GM12878 (cell line): Measurements from ENCODE around the gene DPP6. TPM values are rescaled to one million over a fixed set of nuclear protein-coding genes. Genes with fewer than 3 reads are reported as not detected.

Source experiments
- ATAC-seq: fragments of 200-7000 bp; cut with Tn5 transposase; 3 replicates; pipeline ENCODE4 v1.9.1; 2020; ENCODE audit warnings: mild to moderate bottlenecking, moderate library complexity
- BruUV-seq: library from RNA; stranded (reverse); fragments of 400-500 nt; replicated peaks from 2 replicates; lab custom pipeline; 2021; lab: Mats Ljungman, UMichigan
- CTCF ChIA-PET: fragments of 300-600 bp; sonication (Branson Sonifier 250); formaldehyde crosslinking; extraction: SDS; loops from one replicate; lab custom pipeline; 2021; ENCODE audit warnings: inconsistent platforms; lab: Yijun Ruan, JAX
- POLR2A ChIA-PET: fragments of 350-600 bp; formaldehyde crosslinking; extraction: SDS; loops from one replicate; lab custom pipeline; 2021; ENCODE audit warnings: inconsistent platforms; lab: Charles Lee
- RAD21 ChIA-PET: fragments of 300-600 bp; sonication (Branson Sonifier 250); formaldehyde crosslinking; loops from one replicate; lab custom pipeline; 2023; ENCODE audit warnings: antibody characterized with exemption; ENCODE audit not compliant: unreplicated experiment; lab: Charles Lee
- SMC1A ChIA-PET: fragments of 300-600 bp; sonication (Branson Sonifier 250); formaldehyde crosslinking; loops from one replicate; lab custom pipeline; 2023; ENCODE audit not compliant: unreplicated experiment, uncharacterized antibody; lab: Charles Lee
- DNase-seq: peaks from one replicate; pipeline ENCODE4 v3.0.0-alpha.2; 2011; ENCODE audit warnings: low read depth, low spot score
- FAIRE-seq: peaks from 3 replicates; lab custom pipeline; 2011; peaks lifted over from hg19 to GRCh38; lab: Jason Lieb, UNC
- H2AFZ ChIP-seq: 2 replicates; pipeline ENCODE4 v1.6.0; 2011; ENCODE audit warnings: low read depth, low read length, control low read depth; ENCODE audit not compliant: control insufficient read depth
- H3K27ac ChIP-seq: 2 replicates; pipeline ENCODE4 v1.5.1; 2011; ENCODE audit warnings: control low read depth; ENCODE audit not compliant: control insufficient read depth, insufficient read depth
- H3K27me3 ChIP-seq, 2 experiments: replicated peaks in 1 of 2; 2 replicates each; pipeline versions ENCODE4 v1.6.0 to v1.6.1; 2011; ENCODE audit warnings: low read length in 1 of 2; ENCODE audit not compliant: control insufficient read depth in 2 of 2, insufficient read depth in 2 of 2
- H3K36me3 ChIP-seq, 2 experiments: 2 replicates each; pipeline ENCODE4 v1.5.1; 2011; ENCODE audit warnings: low read length in 1 of 2; ENCODE audit not compliant: control insufficient read depth in 2 of 2, insufficient read depth in 2 of 2
- H3K4me1 ChIP-seq: 2 replicates; pipeline ENCODE4 v1.6.1; 2011; ENCODE audit warnings: mild to moderate bottlenecking, low read length, moderate library complexity, mixed read lengths; ENCODE audit not compliant: control insufficient read depth, insufficient read depth
- H3K4me2 ChIP-seq: 2 replicates; pipeline ENCODE4 v1.6.0; 2011; ENCODE audit warnings: control low read depth; ENCODE audit not compliant: control insufficient read depth, insufficient read depth
- H3K4me3 ChIP-seq: fragments of 200-600 bp; sonication (generic); 2 replicates; pipeline ENCODE4 v1.5.1; 2016
- H3K79me2 ChIP-seq: 2 replicates; pipeline ENCODE4 v1.6.0; 2011; ENCODE audit warnings: low read length; ENCODE audit not compliant: control insufficient read depth, insufficient read depth
- H3K9ac ChIP-seq: 2 replicates; pipeline ENCODE4 v1.8.0; 2011; ENCODE audit warnings: low read length, control low read depth, mixed read lengths; ENCODE audit not compliant: control insufficient read depth, insufficient read depth
- H3K9me3 ChIP-seq: replicated peaks from 3 replicates; pipeline ENCODE4 v1.5.1; 2011; ENCODE audit warnings: mild to moderate bottlenecking, low read length; ENCODE audit not compliant: control insufficient read depth, insufficient read depth
- H4K20me1 ChIP-seq: 2 replicates; pipeline ENCODE4 v1.6.0; 2011; ENCODE audit not compliant: control insufficient read depth, insufficient read depth
- BHLHE40 ChIP-seq, 2 experiments: fragments of 450-650 bp in 1 of 2; IDR thresholded peaks; 2 replicates each; pipeline ENCODE4 v1.6.1; 2011 to 2017; ENCODE audit warnings: low read depth in 2 of 2, borderline replicate concordance in 1 of 2, improper control_type of control experiment in 1 of 2, low read length in 1 of 2, mild to moderate bottlenecking in 1 of 2
- CBFB ChIP-seq: IDR thresholded peaks from 2 replicates; pipeline ENCODE4 v1.6.1; 2016; ENCODE audit warnings: antibody characterized with exemption, low read depth
- CHD2 ChIP-seq: IDR thresholded peaks from 2 replicates; pipeline ENCODE4 v1.6.1; 2011; ENCODE audit warnings: low read depth, low read length, improper control_type of control experiment, borderline replicate concordance
- EGR1 ChIP-seq, 2 experiments: IDR thresholded peaks; 1 replicate in 1 of 2; 2 replicates in 1 of 2; pipeline ENCODE4 v1.6.1; 2011 to 2012; ENCODE audit warnings: low read depth in 2 of 2, low read length in 2 of 2, borderline replicate concordance in 1 of 2, mild to moderate bottlenecking in 1 of 2, moderate library complexity in 1 of 2
- ETV6 ChIP-seq, 2 experiments: fragments of 450-650 bp in 1 of 2; IDR thresholded peaks in 1 of 2; conservative IDR thresholded peaks in 1 of 2; 2 replicates each; pipeline ENCODE4 v1.6.1; 2014; ENCODE audit warnings: antibody characterized with exemption in 1 of 2, borderline replicate concordance in 1 of 2, low read depth in 1 of 2, mild to moderate bottlenecking in 1 of 2, moderate library complexity in 1 of 2
- EZH2 ChIP-seq: IDR thresholded peaks from 2 replicates; pipeline ENCODE4 v1.6.1; 2012; ENCODE audit warnings: low read depth, mild to moderate bottlenecking, control low read depth, inconsistent platforms, low read length, borderline replicate concordance; ENCODE audit not compliant: control insufficient read depth
- FOXM1 ChIP-seq: IDR thresholded peaks from 2 replicates; pipeline ENCODE4 v1.6.1; 2012; ENCODE audit warnings: low read depth, mild to moderate bottlenecking, inconsistent platforms, low read length, moderate library complexity
- HDAC2 ChIP-seq: fragments of 200-600 bp; sonication (generic); IDR thresholded peaks from 2 replicates; pipeline ENCODE4 v1.6.1; 2017
- HDAC6 ChIP-seq: fragments of 200-600 bp; sonication (generic); IDR thresholded peaks from one replicate; pipeline ENCODE4 v1.8.0; 2017; ENCODE audit warnings: antibody characterized with exemption; ENCODE audit not compliant: unreplicated experiment
- KAT2A ChIP-seq: conservative IDR thresholded peaks from 2 replicates; pipeline ENCODE4 v1.6.1; 2011; ENCODE audit warnings: low read depth, low read length; ENCODE audit not compliant: control insufficient read depth
- MYC ChIP-seq: IDR thresholded peaks from 2 replicates; pipeline ENCODE4 v1.6.1; 2011; ENCODE audit warnings: mild to moderate bottlenecking, low read length, moderate library complexity, inconsistent platforms; ENCODE audit not compliant: insufficient read depth, insufficient replicate concordance, insufficient read length, severe bottlenecking
- POLR2A ChIP-seq: IDR thresholded peaks from 2 replicates; pipeline ENCODE4 v1.6.1; 2011; ENCODE audit warnings: low read depth, mild to moderate bottlenecking, low read length
- RAD21 ChIP-seq: IDR thresholded peaks from 2 replicates; pipeline ENCODE4 v1.6.1; 2011; ENCODE audit warnings: mild to moderate bottlenecking, low read depth, low read length, moderate library complexity; ENCODE audit not compliant: insufficient read depth
- SIN3A ChIP-seq: IDR thresholded peaks from 2 replicates; pipeline ENCODE4 v1.6.1; 2012; ENCODE audit warnings: low read depth, low read length, improper control_type of control experiment
- SMC3 ChIP-seq: IDR thresholded peaks from 2 replicates; pipeline ENCODE4 v1.6.1; 2011; ENCODE audit warnings: low read length, improper control_type of control experiment, borderline replicate concordance
- ZNF622 ChIP-seq: fragments of 450-650 bp; IDR thresholded peaks from 2 replicates; pipeline ENCODE4 v1.6.1; 2017; ENCODE audit warnings: mild to moderate bottlenecking, inconsistent platforms
- ZSCAN29 ChIP-seq: fragments of 450-650 bp; IDR thresholded peaks from 2 replicates; pipeline ENCODE4 v1.6.1; 2017; ENCODE audit warnings: mild to moderate bottlenecking, moderate library complexity
- ZZZ3 ChIP-seq: IDR thresholded peaks from 2 replicates; pipeline ENCODE4 v1.6.1; 2011; ENCODE audit warnings: low read depth; ENCODE audit not compliant: control insufficient read depth, insufficient read length
- WGBS: methylation state at CpG from one replicate; pipeline ENCODE4 v1.1.6; 2016; ENCODE audit warnings: low lambda C conversion rate; ENCODE audit not compliant: insufficient replicate concordance, insufficient coverage; ENCODE audit errors: missing lambda C conversion rate; 5-methylcytosine and 5-hydroxymethylcytosine counted together
- in situ Hi-C: fragments of 300-500 bp; cut with MboI; formaldehyde crosslinking; loops from 9 replicates; pipeline ENCODE4 v1.14.3; 2018; ENCODE audit warnings: mixed read lengths
- intact Hi-C: fragments of 100-400 bp; cut with micrococcal nuclease; formaldehyde crosslinking; loops from one replicate; pipeline ENCODE4 v1.14.2; 2022; ENCODE audit not compliant: unreplicated experiment
- polyA plus RNA-seq, 11 experiments: library from polyadenylated mRNA; depleted of rRNA in 4 of 11; unstranded in 6 of 11; stranded (reverse) in 5 of 11; fragments of >200 nt; fragmentation: Nextera tagmentation in 4 of 11; fragmentation: Illumina TruSeq in 1 of 11; extraction: Ambion mirVana in 4 of 11; extraction: Trizol in 1 of 11; gene quantifications; 1 replicate in 1 of 11; 2 replicates in 10 of 11; pipeline versions ENCODE4 v1.2.1 to v1.2.3, GENCODE V29; 2011 to 2016; ENCODE audit warnings: inconsistent platforms in 2 of 11, missing spikeins in 2 of 11, low read depth in 1 of 11
- total RNA-seq, 4 experiments: library from RNA; depleted of rRNA in 3 of 4; stranded (reverse); fragments of >200 nt in 3 of 4; fragmentation: Illumina TruSeq in 1 of 4; extraction: Trizol in 1 of 4; gene quantifications; 2 replicates each; pipeline versions ENCODE4 v1.2.1 to v1.2.3, GENCODE V29; 2013 to 2021
- TF ChIP-seq, protein P1 (sequence below): fragments of 450-650 bp; formaldehyde crosslinking; IDR thresholded peaks from 2 replicates; pipeline ENCODE4 v1.4.0; 2022; ENCODE audit warnings: mild to moderate bottlenecking, moderate library complexity

Gene DPP6
- total and polyA plus RNA-seq, 10 of the 15 experiments (the other 5 are each of a cell fraction or from before 2014, with no cell fraction given), result not detected

- Histone ChIP-seq H3K27me3 (no peaks in the 10 kb centered on the region), H3K36me3 (no peaks in the 10 kb centered on the region), H4K20me1 (no peaks in the 10 kb centered on the region), H3K9ac (no peak overlapping the region), H3K79me2 (no peaks in the 10 kb centered on the region), H3K27ac (no peak overlapping the region), H2AFZ (no peak overlapping the region), H3K4me2 (no peak overlapping the region), H3K4me1 (no peaks in the 10 kb centered on the region), H3K9me3 (no peaks in the 10 kb centered on the region), H3K4me3 (no peak overlapping the region)
- CTCF ChIA-PET, result no interaction called here
- SMC1A ChIA-PET, result no interaction called here
- RAD21 ChIA-PET, result no interaction called here
- FAIRE-seq (no peak), DNase-seq (no peak), ATAC-seq (no peak)
- in situ Hi-C loops (no loop called here), intact Hi-C loops (no loop called here)
- BruUV-seq, result no TSS peak
- TF ChIP-seq ETV6 (conservative IDR thresholded peaks at IDR 0.05 in 1 of 2, IDR thresholded peaks at IDR 0.05 in 1 of 2; ENCODE audit: borderline replicate concordance in 1 of 2, low read depth in 1 of 2) (no peak), KAT2A (no peak), FOXM1 (no peak), EZH2 (no peak), MYC (no peak), HDAC2 (no peak), CHD2 (no peak), CBFB (no peak), SMC3 (no peak), ZZZ3 (no peak), RAD21 (no peak), BHLHE40 (IDR thresholded peaks at IDR 0.05; ENCODE audit: borderline replicate concordance in 1 of 2, low read depth in 2 of 2, low read length in 1 of 2) (no peak), SIN3A (no peak), POLR2A (no peak), HDAC6 (no peak), EGR1 (IDR thresholded peaks at IDR 0.05; ENCODE audit: borderline replicate concordance in 1 of 2, low read depth in 2 of 2, low read length in 2 of 2) (no peak), ZNF622 (no peak), ZSCAN29 (no peak)
- TF ChIP-seq, protein P1, sequence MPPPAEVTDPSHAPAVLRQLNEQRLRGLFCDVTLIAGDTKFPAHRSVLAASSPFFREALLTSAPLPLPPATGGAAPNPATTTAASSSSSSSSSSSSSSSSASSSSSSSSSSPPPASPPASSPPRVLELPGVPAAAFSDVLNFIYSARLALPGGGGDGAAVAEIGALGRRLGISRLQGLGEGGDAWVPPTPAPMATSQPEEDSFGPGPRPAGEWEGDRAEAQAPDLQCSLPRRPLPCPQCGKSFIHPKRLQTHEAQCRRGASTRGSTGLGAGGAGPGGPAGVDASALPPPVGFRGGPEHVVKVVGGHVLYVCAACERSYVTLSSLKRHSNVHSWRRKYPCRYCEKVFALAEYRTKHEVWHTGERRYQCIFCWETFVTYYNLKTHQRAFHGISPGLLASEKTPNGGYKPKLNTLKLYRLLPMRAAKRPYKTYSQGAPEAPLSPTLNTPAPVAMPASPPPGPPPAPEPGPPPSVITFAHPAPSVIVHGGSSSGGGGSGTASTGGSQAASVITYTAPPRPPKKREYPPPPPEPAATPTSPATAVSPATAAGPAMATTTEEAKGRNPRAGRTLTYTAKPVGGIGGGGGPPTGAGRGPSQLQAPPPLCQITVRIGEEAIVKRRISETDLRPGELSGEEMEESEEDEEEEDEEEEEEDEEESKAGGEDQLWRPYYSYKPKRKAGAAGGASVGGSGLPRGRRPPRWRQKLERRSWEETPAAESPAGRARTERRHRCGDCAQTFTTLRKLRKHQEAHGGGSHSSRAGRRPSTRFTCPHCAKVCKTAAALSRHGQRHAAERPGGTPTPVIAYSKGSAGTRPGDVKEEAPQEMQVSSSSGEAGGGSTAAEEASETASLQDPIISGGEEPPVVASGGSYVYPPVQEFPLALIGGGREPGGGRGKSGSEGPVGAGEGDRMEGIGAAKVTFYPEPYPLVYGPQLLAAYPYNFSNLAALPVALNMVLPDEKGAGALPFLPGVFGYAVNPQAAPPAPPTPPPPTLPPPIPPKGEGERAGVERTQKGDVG (CRISPR knock-in tag), result no peak
- POLR2A ChIA-PET, result no interaction called here
- 36% methylated on average over 11 of the region's 11 CpGs for WGBS
These were observed 381.7 kb downstream of the DPP6 start for GRCh38 chr7:154433632-154434598.
